GM18861 (cell line): ENCODE data around the gene NLRP9.
"Not testable (repeated sequence)": the region's sequence is repeated elsewhere in the genome, so short reads cannot be mapped to it uniquely, and the experiment has no call there.

Experiments
- ATAC-seq: cut with Tn5 transposase; IDR thresholded peaks from one replicate; pipeline ENCODE4 v1.9.1; 2021; ENCODE audit not compliant: unreplicated experiment

Gene NLRP9

GRCh38 chr19:55738302-55738701, at the start of gene NLRP9:
TSS of gene NLRP9 (minus strand) at chr19:55738402. CDS start at chr19:55738374, 28 bp downstream.
- no peak for ATAC-seq

- ATAC-seq = no peak
These were observed 42.9 kb upstream of the NLRP9 start for GRCh38 chr19:55781112-55781511.

GRCh38 chr19:55778331-55778730, 40.1 kb upstream of the NLRP9 start:
- no peak for ATAC-seq

- ATAC-seq = no peak
These were observed 39.3 kb upstream of the NLRP9 start for GRCh38 chr19:55777528-55777927.

GRCh38 chr19:55769632-55770031, 31.4 kb upstream of the NLRP9 start:
- ATAC-seq = not testable (repeated sequence)

GRCh38 chr19:55768818-55769217, 30.6 kb upstream of the NLRP9 start, which contains the start of gene RFPL4AL1:
TSS of gene RFPL4AL1 (plus strand) at chr19:55769118. CDS start at chr19:55771805, 2,687 bp downstream.
- not testable (repeated sequence) for ATAC-seq

- ATAC-seq = no peak
These were observed 28.3 kb upstream of the NLRP9 start for GRCh38 chr19:55766466-55766865.

GRCh38 chr19:55758797-55759196, 20.6 kb upstream of the NLRP9 start, which contains the start of gene RFPL4A:
TSS of gene RFPL4A (plus strand) at chr19:55759097. CDS start at chr19:55761801, 2,704 bp downstream.
- ATAC-seq = not testable (repeated sequence)

- not testable (repeated sequence) for ATAC-seq
These were observed 18.6 kb upstream of the NLRP9 start for GRCh38 chr19:55756808-55757207.

- no peak for ATAC-seq
These were observed 15.2 kb upstream of the NLRP9 start for GRCh38 chr19:55753401-55753800.

- no peak for ATAC-seq
These were observed 12.5 kb upstream of the NLRP9 start for GRCh38 chr19:55750715-55751114.

- ATAC-seq = not testable (repeated sequence)
These were observed 7.8 kb downstream of the NLRP9 start for GRCh38 chr19:55730378-55730777.

- no peak for ATAC-seq
These were observed 14.7 kb downstream of the NLRP9 start for GRCh38 chr19:55723491-55723890.

- no peak for ATAC-seq
These were observed 17.4 kb downstream of the NLRP9 start for GRCh38 chr19:55720801-55721200.

GRCh38 chr19:55720214-55720746, 17.9 kb downstream of the NLRP9 start:
- ATAC-seq = no peak

GRCh38 chr19:55717879-55718711, 20.1 kb downstream of the NLRP9 start:
- ATAC-seq = not testable (repeated sequence)

- ATAC-seq = no peak
These were observed 21.0 kb downstream of the NLRP9 start for GRCh38 chr19:55717251-55717650.

GRCh38 chr19:55716531-55716930, 21.7 kb downstream of the NLRP9 start:
- ATAC-seq = no peak

GRCh38 chr19:55712804-55713631, 25.2 kb downstream of the NLRP9 start:
- ATAC-seq = no peak

GRCh38 chr19:55711719-55712118, 26.5 kb downstream of the NLRP9 start:
- ATAC-seq = no peak

- no peak for ATAC-seq
These were observed 32.2 kb downstream of the NLRP9 start for GRCh38 chr19:55705972-55706371.
